ENCODE results near the gene ARSG.

GRCh38 chr17:68439656-68440290 is 148.5 kb downstream of the ARSG start:
- TF ChIP-seq GATA3 (IDR thresholded peaks at IDR 0.05; ENCODE audit: low read depth, low read length) (no peak), GATA2 (IDR thresholded peaks at IDR 0.05; ENCODE audit: low read depth, low read length) (no peak)
